ENCODE results near the gene ZKSCAN8. TPM values are rescaled to one million over a fixed set of nuclear protein-coding genes. Genes with fewer than 3 reads are reported as not detected.
A peak's percentile ranks its signal among the peaks of the same experiment; 100 is the strongest.

ZKSCAN8 gene
- polyA plus RNA-seq, 3 donors, result 0.49 to 7.9 (median 0.71) TPM

DNA sequence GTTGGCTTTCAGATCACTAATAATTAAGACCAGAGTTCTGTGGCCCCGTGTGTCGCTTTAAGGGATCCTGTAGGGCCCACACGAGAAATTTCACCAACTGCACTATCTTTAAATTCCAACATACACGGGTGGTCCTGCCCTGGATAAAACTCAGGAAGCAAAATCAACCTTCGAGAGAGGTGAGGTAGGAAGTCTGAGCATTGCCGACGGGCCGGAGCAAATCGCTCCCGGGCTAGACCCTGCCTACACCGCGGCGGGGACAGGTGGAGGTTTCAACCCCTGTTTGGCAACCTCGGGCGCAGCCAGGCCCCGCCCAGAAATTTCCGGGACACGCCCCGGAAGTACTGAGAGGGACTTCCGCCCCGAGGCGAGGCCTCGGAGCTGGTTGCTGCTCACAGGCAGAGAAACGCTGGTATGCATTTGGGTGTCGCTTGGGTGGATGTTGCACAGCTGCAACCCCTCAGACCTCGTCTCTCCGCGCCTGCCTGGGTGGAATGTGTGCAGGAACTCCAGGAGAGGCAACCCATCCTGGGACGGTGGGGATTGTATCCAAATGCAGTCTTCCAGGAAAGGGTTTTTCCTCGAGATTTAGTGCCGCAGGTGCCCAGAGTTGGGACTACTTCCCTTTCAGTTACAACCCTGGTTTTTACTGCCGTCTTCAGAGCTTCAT lies 19.9 kb downstream of the ZKSCAN8 start:
- peak overlapping the region; percentile 79 for H3K4me2 ChIP-seq (replicated peaks; ENCODE audit: extremely low read depth, low read length, poor library complexity, severe bottlenecking)

DNA sequence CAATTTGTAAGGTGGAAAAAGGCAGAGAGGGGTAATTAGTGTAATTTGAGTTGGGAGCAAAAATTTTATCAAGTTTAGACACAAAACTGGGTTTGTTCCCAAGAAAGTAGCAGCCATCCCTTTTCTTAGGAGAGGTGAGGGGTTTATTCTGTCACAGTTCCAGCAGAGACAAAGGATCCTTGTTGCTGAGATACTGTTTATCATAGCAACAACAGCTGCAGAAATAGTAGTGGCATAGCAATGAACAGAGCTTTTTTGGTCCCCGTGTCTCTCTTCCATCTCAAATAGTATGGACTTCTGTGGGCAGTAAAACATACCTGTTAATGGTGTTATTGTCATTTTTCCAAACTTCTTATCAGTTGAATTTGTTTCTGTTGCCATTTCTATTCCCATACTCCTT lies 23.9 kb downstream of the ZKSCAN8 start:
- intact Hi-C loops (cut with micrococcal nuclease), result no loop called here
- Histone ChIP-seq H3K4me3 (replicated peaks in 1 of 3; ENCODE audit: low read depth in 2 of 3, low read length in 3 of 3) (no peak overlapping the region), H3K79me2 (ENCODE audit: insufficient read depth, low read length) (no peaks in the 10 kb centered on the region), H4K20me1 (ENCODE audit: insufficient read depth, low read length) (no peaks in the 10 kb centered on the region), H3K4me2 (replicated peaks; ENCODE audit: extremely low read depth, low read length, poor library complexity, severe bottlenecking) (no peak overlapping the region), H3K9me3 (replicated peaks in 1 of 2; ENCODE audit: control insufficient read depth in 1 of 2, insufficient read depth in 1 of 2, low read length in 2 of 2) (no peaks in the 10 kb centered on the region), H3K27me3 (ENCODE audit: control insufficient read depth in 2 of 2, insufficient read depth in 2 of 2, low read length in 2 of 2) (peaks cover 0 to 6% of the 10 kb centered on the region in 2 donors), H3K36me3 (replicated peaks in 1 of 2; ENCODE audit: control insufficient read depth in 1 of 2, insufficient read depth in 2 of 2, low read length in 2 of 2) (no peaks in the 10 kb centered on the region), H2AFZ (ENCODE audit: insufficient read depth, low read depth, low read length, poor library complexity, severe bottlenecking) (no peak overlapping the region), H3K27ac (ENCODE audit: low read depth in 1 of 2, low read length in 2 of 2) (no peak overlapping the region), H3K4me1 (ENCODE audit: control insufficient read depth in 1 of 2, insufficient read depth in 2 of 2, low read length in 2 of 2) (peaks cover 11 to 14% of the 10 kb centered on the region in 2 donors), H3K9ac (ENCODE audit: insufficient read depth, low read length, poor library complexity, severe bottlenecking) (no peak overlapping the region)
- Mint-ChIP-seq H3K27ac (no peak overlapping the region), H3K27me3 (ENCODE audit: low read depth in 3 of 3) (peaks cover 1 to 3% (median 2%) of the 10 kb centered on the region in 3 donors), H3K4me1 (peaks cover 14% of the 10 kb centered on the region), H3K9me3 (peaks cover 5 to 18% (median 12%) of the 10 kb centered on the region in 7 donors), H3K4me3 (no peak overlapping the region), H3K36me3 (no peaks in the 10 kb centered on the region)
- DNase-seq, result no peak
- TF ChIP-seq, protein P1, sequence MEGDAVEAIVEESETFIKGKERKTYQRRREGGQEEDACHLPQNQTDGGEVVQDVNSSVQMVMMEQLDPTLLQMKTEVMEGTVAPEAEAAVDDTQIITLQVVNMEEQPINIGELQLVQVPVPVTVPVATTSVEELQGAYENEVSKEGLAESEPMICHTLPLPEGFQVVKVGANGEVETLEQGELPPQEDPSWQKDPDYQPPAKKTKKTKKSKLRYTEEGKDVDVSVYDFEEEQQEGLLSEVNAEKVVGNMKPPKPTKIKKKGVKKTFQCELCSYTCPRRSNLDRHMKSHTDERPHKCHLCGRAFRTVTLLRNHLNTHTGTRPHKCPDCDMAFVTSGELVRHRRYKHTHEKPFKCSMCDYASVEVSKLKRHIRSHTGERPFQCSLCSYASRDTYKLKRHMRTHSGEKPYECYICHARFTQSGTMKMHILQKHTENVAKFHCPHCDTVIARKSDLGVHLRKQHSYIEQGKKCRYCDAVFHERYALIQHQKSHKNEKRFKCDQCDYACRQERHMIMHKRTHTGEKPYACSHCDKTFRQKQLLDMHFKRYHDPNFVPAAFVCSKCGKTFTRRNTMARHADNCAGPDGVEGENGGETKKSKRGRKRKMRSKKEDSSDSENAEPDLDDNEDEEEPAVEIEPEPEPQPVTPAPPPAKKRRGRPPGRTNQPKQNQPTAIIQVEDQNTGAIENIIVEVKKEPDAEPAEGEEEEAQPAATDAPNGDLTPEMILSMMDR (IDR thresholded peaks at IDR 0.05), result no peak
- WGBS (ENCODE audit: insufficient coverage), result no CpG with 5 or more reads among the region's 1 CpG

More for the DNA sequence above, 19.9 kb downstream of the ZKSCAN8 start:
- H3K4me1 Mint-ChIP-seq, result peaks cover 14% of the 10 kb centered on the region
- Histone ChIP-seq H2AFZ (ENCODE audit: insufficient read depth, low read depth, low read length, poor library complexity, severe bottlenecking) (peak overlapping the region; percentile 95), H3K9ac (ENCODE audit: insufficient read depth, low read length, poor library complexity, severe bottlenecking) (peak overlapping the region; percentile 28), H3K4me1 (ENCODE audit: control insufficient read depth in 1 of 2, insufficient read depth in 2 of 2, low read length in 2 of 2) (peaks cover 11 to 14% of the 10 kb centered on the region in 2 donors), H3K9me3 (replicated peaks in 1 of 2; ENCODE audit: control insufficient read depth in 1 of 2, insufficient read depth in 1 of 2, low read length in 2 of 2) (no peaks in the 10 kb centered on the region), H3K27me3 (ENCODE audit: control insufficient read depth in 2 of 2, insufficient read depth in 2 of 2, low read length in 2 of 2) (peaks cover 0 to 4% of the 10 kb centered on the region in 2 donors), H3K79me2 (ENCODE audit: insufficient read depth, low read length) (no peaks in the 10 kb centered on the region), H3K27ac (ENCODE audit: low read depth in 1 of 2, low read length in 2 of 2) (peak overlapping the region in 1 of 2 donors; percentile 39), H4K20me1 (ENCODE audit: insufficient read depth, low read length) (no peaks in the 10 kb centered on the region), H3K36me3 (replicated peaks in 1 of 2; ENCODE audit: control insufficient read depth in 1 of 2, insufficient read depth in 2 of 2, low read length in 2 of 2) (peaks cover 2 to 20% of the 10 kb centered on the region in 2 donors), H3K4me3 (replicated peaks in 1 of 3; ENCODE audit: low read depth in 2 of 3, low read length in 3 of 3) (peak overlapping the region; percentile 42 to 78 (median 45))
- peak overlapping the region in 4 of 7 donors; percentile 26 to 76 (median 54) for H3K27ac Mint-ChIP-seq
- peaks cover 6 to 14% (median 10%) of the 10 kb centered on the region in 7 donors for H3K9me3 Mint-ChIP-seq
- peaks cover 1 to 3% (median 2%) of the 10 kb centered on the region in 3 donors for H3K27me3 Mint-ChIP-seq (ENCODE audit: low read depth in 3 of 3)
- 10% methylated on average over 27 of the region's 32 CpGs for WGBS (ENCODE audit: insufficient coverage)
- DNase-seq, result peak; percentile 64 to 73 (median 71)
- TF ChIP-seq, protein P1 (IDR thresholded peaks at IDR 0.05), result no peak
- H3K36me3 Mint-ChIP-seq, result peaks cover 13 to 25% of the 10 kb centered on the region in 2 donors
- H3K4me3 Mint-ChIP-seq, result peak overlapping the region; percentile 79 to 87
- intact Hi-C loops (cut with micrococcal nuclease), result no loop called here

All from CD14-positive monocyte (primary cell).